GM12878 (cell line): ENCODE results near the gene C10orf90. TPM values are rescaled to one million over a fixed set of nuclear protein-coding genes. Genes with fewer than 3 reads are reported as not detected.
"Not testable (repeated sequence)": the region's sequence is repeated elsewhere in the genome, so short reads cannot be mapped to it uniquely, and the experiment has no call there.

ENCODE experiments used
- ATAC-seq: fragments of 200-7000 bp; cut with Tn5 transposase; 3 replicates; pipeline ENCODE4 v1.9.1; 2020; ENCODE audit warnings: mild to moderate bottlenecking, moderate library complexity
- BruUV-seq: library from RNA; stranded (reverse); fragments of 400-500 nt; replicated peaks from 2 replicates; lab custom pipeline; 2021; lab: Mats Ljungman, UMichigan
- CTCF ChIA-PET: fragments of 300-600 bp; sonication (Branson Sonifier 250); formaldehyde crosslinking; extraction: SDS; loops from one replicate; lab custom pipeline; 2021; ENCODE audit warnings: inconsistent platforms; lab: Yijun Ruan, JAX
- POLR2A ChIA-PET: fragments of 350-600 bp; formaldehyde crosslinking; extraction: SDS; loops from one replicate; lab custom pipeline; 2021; ENCODE audit warnings: inconsistent platforms; lab: Charles Lee
- RAD21 ChIA-PET: fragments of 300-600 bp; sonication (Branson Sonifier 250); formaldehyde crosslinking; loops from one replicate; lab custom pipeline; 2023; ENCODE audit warnings: antibody characterized with exemption; ENCODE audit not compliant: unreplicated experiment; lab: Charles Lee
- SMC1A ChIA-PET: fragments of 300-600 bp; sonication (Branson Sonifier 250); formaldehyde crosslinking; loops from one replicate; lab custom pipeline; 2023; ENCODE audit not compliant: unreplicated experiment, uncharacterized antibody; lab: Charles Lee
- DNase-seq: peaks from one replicate; pipeline ENCODE4 v3.0.0-alpha.2; 2011; ENCODE audit warnings: low read depth, low spot score
- FAIRE-seq: peaks from 3 replicates; lab custom pipeline; 2011; peaks lifted over from hg19 to GRCh38; lab: Jason Lieb, UNC
- H2AFZ ChIP-seq: 2 replicates; pipeline ENCODE4 v1.6.0; 2011; ENCODE audit warnings: low read depth, low read length, control low read depth; ENCODE audit not compliant: control insufficient read depth
- H3K27ac ChIP-seq: 2 replicates; pipeline ENCODE4 v1.5.1; 2011; ENCODE audit warnings: control low read depth; ENCODE audit not compliant: control insufficient read depth, insufficient read depth
- H3K27me3 ChIP-seq, 2 experiments: replicated peaks in 1 of 2; 2 replicates each; pipeline versions ENCODE4 v1.6.0 to v1.6.1; 2011; ENCODE audit warnings: low read length in 1 of 2; ENCODE audit not compliant: control insufficient read depth in 2 of 2, insufficient read depth in 2 of 2
- H3K36me3 ChIP-seq, 2 experiments: 2 replicates each; pipeline ENCODE4 v1.5.1; 2011; ENCODE audit warnings: low read length in 1 of 2; ENCODE audit not compliant: control insufficient read depth in 2 of 2, insufficient read depth in 2 of 2
- H3K4me1 ChIP-seq: 2 replicates; pipeline ENCODE4 v1.6.1; 2011; ENCODE audit warnings: mild to moderate bottlenecking, low read length, moderate library complexity, mixed read lengths; ENCODE audit not compliant: control insufficient read depth, insufficient read depth
- H3K4me2 ChIP-seq: 2 replicates; pipeline ENCODE4 v1.6.0; 2011; ENCODE audit warnings: control low read depth; ENCODE audit not compliant: control insufficient read depth, insufficient read depth
- H3K4me3 ChIP-seq: fragments of 200-600 bp; sonication (generic); 2 replicates; pipeline ENCODE4 v1.5.1; 2016
- H3K79me2 ChIP-seq: 2 replicates; pipeline ENCODE4 v1.6.0; 2011; ENCODE audit warnings: low read length; ENCODE audit not compliant: control insufficient read depth, insufficient read depth
- H3K9ac ChIP-seq: 2 replicates; pipeline ENCODE4 v1.8.0; 2011; ENCODE audit warnings: low read length, control low read depth, mixed read lengths; ENCODE audit not compliant: control insufficient read depth, insufficient read depth
- H3K9me3 ChIP-seq: replicated peaks from 3 replicates; pipeline ENCODE4 v1.5.1; 2011; ENCODE audit warnings: mild to moderate bottlenecking, low read length; ENCODE audit not compliant: control insufficient read depth, insufficient read depth
- H4K20me1 ChIP-seq: 2 replicates; pipeline ENCODE4 v1.6.0; 2011; ENCODE audit not compliant: control insufficient read depth, insufficient read depth
- HDAC6 ChIP-seq: fragments of 200-600 bp; sonication (generic); IDR thresholded peaks from one replicate; pipeline ENCODE4 v1.8.0; 2017; ENCODE audit warnings: antibody characterized with exemption; ENCODE audit not compliant: unreplicated experiment
- ZNF622 ChIP-seq: fragments of 450-650 bp; IDR thresholded peaks from 2 replicates; pipeline ENCODE4 v1.6.1; 2017; ENCODE audit warnings: mild to moderate bottlenecking, inconsistent platforms
- WGBS: methylation state at CpG from one replicate; pipeline ENCODE4 v1.1.6; 2016; ENCODE audit warnings: low lambda C conversion rate; ENCODE audit not compliant: insufficient replicate concordance, insufficient coverage; ENCODE audit errors: missing lambda C conversion rate; 5-methylcytosine and 5-hydroxymethylcytosine counted together
- in situ Hi-C: fragments of 300-500 bp; cut with MboI; formaldehyde crosslinking; loops from 9 replicates; pipeline ENCODE4 v1.14.3; 2018; ENCODE audit warnings: mixed read lengths
- intact Hi-C: fragments of 100-400 bp; cut with micrococcal nuclease; formaldehyde crosslinking; loops from one replicate; pipeline ENCODE4 v1.14.2; 2022; ENCODE audit not compliant: unreplicated experiment
- polyA plus RNA-seq, 11 experiments: library from polyadenylated mRNA; depleted of rRNA in 4 of 11; unstranded in 6 of 11; stranded (reverse) in 5 of 11; fragments of >200 nt; fragmentation: Nextera tagmentation in 4 of 11; fragmentation: Illumina TruSeq in 1 of 11; extraction: Ambion mirVana in 4 of 11; extraction: Trizol in 1 of 11; gene quantifications; 1 replicate in 1 of 11; 2 replicates in 10 of 11; pipeline versions ENCODE4 v1.2.1 to v1.2.3, GENCODE V29; 2011 to 2016; ENCODE audit warnings: inconsistent platforms in 2 of 11, missing spikeins in 2 of 11, low read depth in 1 of 11
- total RNA-seq, 4 experiments: library from RNA; depleted of rRNA in 3 of 4; stranded (reverse); fragments of >200 nt in 3 of 4; fragmentation: Illumina TruSeq in 1 of 4; extraction: Trizol in 1 of 4; gene quantifications; 2 replicates each; pipeline versions ENCODE4 v1.2.1 to v1.2.3, GENCODE V29; 2013 to 2021
- TF ChIP-seq, protein P1 (sequence below): IDR thresholded peaks from 2 replicates; pipeline ENCODE4 v1.6.1; 2012; ENCODE audit warnings: mild to moderate bottlenecking, low read depth, low read length

The C10orf90 gene
- total and polyA plus RNA-seq, 10 of the 15 experiments (the other 5 are each of a cell fraction or from before 2014, with no cell fraction given), result 0.04 TPM; not detected in 9

DNA sequence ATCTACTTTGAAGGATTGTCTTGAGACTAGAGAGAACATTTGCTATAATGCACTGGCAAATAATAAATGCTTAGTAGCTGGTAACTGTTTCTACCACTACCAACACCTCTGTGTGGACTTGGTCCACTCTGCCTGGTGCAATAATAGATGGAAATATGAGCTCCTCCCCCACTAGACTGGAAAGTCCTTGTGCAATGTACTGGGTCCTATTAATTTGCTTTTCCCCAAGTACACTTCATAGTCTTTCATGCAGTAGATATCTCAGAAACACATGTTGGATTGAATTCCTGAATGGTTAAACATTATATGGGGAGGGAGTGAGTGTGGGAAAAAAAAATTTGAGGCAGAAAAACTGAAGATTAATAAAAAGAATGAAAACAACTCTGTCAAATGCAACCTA lies 119.3 kb downstream of the C10orf90 start (continued):
- TF ChIP-seq, protein P1, sequence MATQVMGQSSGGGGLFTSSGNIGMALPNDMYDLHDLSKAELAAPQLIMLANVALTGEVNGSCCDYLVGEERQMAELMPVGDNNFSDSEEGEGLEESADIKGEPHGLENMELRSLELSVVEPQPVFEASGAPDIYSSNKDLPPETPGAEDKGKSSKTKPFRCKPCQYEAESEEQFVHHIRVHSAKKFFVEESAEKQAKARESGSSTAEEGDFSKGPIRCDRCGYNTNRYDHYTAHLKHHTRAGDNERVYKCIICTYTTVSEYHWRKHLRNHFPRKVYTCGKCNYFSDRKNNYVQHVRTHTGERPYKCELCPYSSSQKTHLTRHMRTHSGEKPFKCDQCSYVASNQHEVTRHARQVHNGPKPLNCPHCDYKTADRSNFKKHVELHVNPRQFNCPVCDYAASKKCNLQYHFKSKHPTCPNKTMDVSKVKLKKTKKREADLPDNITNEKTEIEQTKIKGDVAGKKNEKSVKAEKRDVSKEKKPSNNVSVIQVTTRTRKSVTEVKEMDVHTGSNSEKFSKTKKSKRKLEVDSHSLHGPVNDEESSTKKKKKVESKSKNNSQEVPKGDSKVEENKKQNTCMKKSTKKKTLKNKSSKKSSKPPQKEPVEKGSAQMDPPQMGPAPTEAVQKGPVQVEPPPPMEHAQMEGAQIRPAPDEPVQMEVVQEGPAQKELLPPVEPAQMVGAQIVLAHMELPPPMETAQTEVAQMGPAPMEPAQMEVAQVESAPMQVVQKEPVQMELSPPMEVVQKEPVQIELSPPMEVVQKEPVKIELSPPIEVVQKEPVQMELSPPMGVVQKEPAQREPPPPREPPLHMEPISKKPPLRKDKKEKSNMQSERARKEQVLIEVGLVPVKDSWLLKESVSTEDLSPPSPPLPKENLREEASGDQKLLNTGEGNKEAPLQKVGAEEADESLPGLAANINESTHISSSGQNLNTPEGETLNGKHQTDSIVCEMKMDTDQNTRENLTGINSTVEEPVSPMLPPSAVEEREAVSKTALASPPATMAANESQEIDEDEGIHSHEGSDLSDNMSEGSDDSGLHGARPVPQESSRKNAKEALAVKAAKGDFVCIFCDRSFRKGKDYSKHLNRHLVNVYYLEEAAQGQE, result no peak
- TF ChIP-seq HDAC6 (no peak), ZNF622 (no peak)
- TF ChIP-seq, all 136 proteins: peak for 0

DNA sequence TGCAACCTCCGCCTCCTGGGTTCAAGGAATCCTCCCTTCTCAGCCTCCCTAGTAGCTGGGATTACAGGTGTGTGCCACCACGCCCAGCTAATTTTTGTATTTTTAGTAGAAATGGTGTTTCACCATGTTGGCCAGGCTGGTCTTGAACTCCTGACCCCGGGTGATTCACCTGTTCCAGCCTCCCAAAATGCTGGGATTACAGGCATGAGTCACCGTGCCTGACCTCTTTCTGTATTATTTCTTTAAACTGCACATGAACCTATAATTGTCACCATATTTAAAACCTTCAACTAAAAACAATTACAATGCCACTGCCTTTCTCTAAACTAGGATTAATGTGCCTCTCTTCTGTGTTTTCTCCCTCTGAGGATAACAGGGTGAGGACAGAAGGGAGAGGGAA lies 119.9 kb downstream of the C10orf90 start:
- H3K79me2 ChIP-seq, H3K4me1 ChIP-seq, DNase-seq, SMC1A ChIA-PET, in situ Hi-C loops, H3K4me2 ChIP-seq, H3K36me3 ChIP-seq, BruUV-seq, H3K4me3 ChIP-seq, H4K20me1 ChIP-seq, H3K9ac ChIP-seq, H2AFZ ChIP-seq, RAD21 ChIA-PET, ATAC-seq, POLR2A ChIA-PET, FAIRE-seq, CTCF ChIA-PET, H3K27ac ChIP-seq, intact Hi-C loops, H3K9me3 ChIP-seq, H3K27me3 ChIP-seq: not testable (repeated sequence)
- WGBS, result 18% methylated on average over 4 of the region's 4 CpGs
